IMR-90 (cell line): ENCODE measurements around the gene PROB1. TPM values are rescaled to one million over a fixed set of nuclear protein-coding genes. Genes with fewer than 3 reads are reported as not detected.

ENCODE experiments used
- ATAC-seq: fragments of 200-7000 bp; cut with Tn5 transposase; 2 replicates; pipeline ENCODE4 v1.9.1; 2020; ENCODE audit warnings: low read depth, mild to moderate bottlenecking, moderate library complexity
- BruUV-seq: library from RNA; stranded (reverse); fragments of 400-500 nt; replicated peaks from 2 replicates; lab custom pipeline; 2021; lab: Mats Ljungman, UMichigan
- CTCF ChIA-PET: fragments of 300-600 bp; formaldehyde crosslinking; extraction: SDS; loops from one replicate; lab custom pipeline; 2021; ENCODE audit warnings: antibody characterized with exemption; lab: Yijun Ruan, JAX
- POLR2A ChIA-PET: fragments of 300-600 bp; sonication (Branson Sonifier 250); formaldehyde crosslinking; loops from one replicate; lab custom pipeline; 2022; ENCODE audit warnings: antibody characterized with exemption; ENCODE audit not compliant: unreplicated experiment; lab: Charles Lee
- DNase-seq: peaks from one replicate; pipeline ENCODE4 v3.0.0; 2013
- H2AFZ ChIP-seq: replicated peaks from 2 replicates; pipeline ENCODE3; 2013; ENCODE audit warnings: low read length, mild to moderate bottlenecking; ENCODE audit not compliant: poor library complexity
- H2AK5ac ChIP-seq: 2 replicates; pipeline ENCODE4 v1.6.1; 2013; ENCODE audit warnings: low read depth, low read length, inconsistent platforms
- H2AK9ac ChIP-seq: replicated peaks from 2 replicates; pipeline ENCODE3; 2013; ENCODE audit warnings: mild to moderate bottlenecking, low read depth, low read length, moderate library complexity; ENCODE audit not compliant: poor library complexity
- H2BK120ac ChIP-seq: 2 replicates; pipeline ENCODE4 v1.6.1; 2013; ENCODE audit warnings: low read depth, low read length, inconsistent platforms
- H2BK15ac ChIP-seq: 3 replicates; pipeline ENCODE4 v1.6.1; 2013; ENCODE audit warnings: low read depth, low read length, inconsistent platforms
- H2BK20ac ChIP-seq: 2 replicates; pipeline ENCODE4 v1.6.1; 2013; ENCODE audit warnings: low read depth, mild to moderate bottlenecking, inconsistent platforms, low read length, moderate library complexity
- H2BK5ac ChIP-seq: 2 replicates; pipeline ENCODE4 v1.6.1; 2013; ENCODE audit warnings: mild to moderate bottlenecking, low read depth, low read length, inconsistent platforms; ENCODE audit not compliant: poor library complexity, severe bottlenecking
- H3K14ac ChIP-seq: replicated peaks from 2 replicates; pipeline ENCODE4 v1.6.1; 2013; ENCODE audit warnings: low read depth, low read length, inconsistent platforms
- H3K18ac ChIP-seq: 2 replicates; pipeline ENCODE4 v1.6.1; 2013; ENCODE audit warnings: low read depth, low read length, control low read depth
- H3K23ac ChIP-seq: 2 replicates; pipeline ENCODE4 v1.6.1; 2013; ENCODE audit warnings: low read depth, low read length, inconsistent platforms
- H3K27ac ChIP-seq: 2 replicates; pipeline ENCODE4 v1.5.1; 2013; ENCODE audit warnings: mild to moderate bottlenecking, control low read depth, low read length; ENCODE audit not compliant: insufficient read depth
- H3K27me3 ChIP-seq: 2 replicates; pipeline ENCODE4 v1.6.1; 2013; ENCODE audit warnings: low read length; ENCODE audit not compliant: control insufficient read depth, insufficient read depth
- H3K36me3 ChIP-seq: 2 replicates; pipeline ENCODE4 v1.6.1; 2013; ENCODE audit warnings: low read length, mixed read lengths; ENCODE audit not compliant: control insufficient read depth, insufficient read depth
- H3K4ac ChIP-seq: 2 replicates; pipeline ENCODE4 v1.6.1; 2013; ENCODE audit warnings: low read depth, low read length, inconsistent platforms
- H3K4me1 ChIP-seq: 2 replicates; pipeline ENCODE4 v1.6.1; 2013; ENCODE audit warnings: low read length, mixed read lengths; ENCODE audit not compliant: control insufficient read depth, insufficient read depth
- H3K4me2 ChIP-seq: 2 replicates; pipeline ENCODE4 v1.6.1; 2013; ENCODE audit warnings: low read depth, mild to moderate bottlenecking, control low read depth, low read length, moderate library complexity
- H3K4me3 ChIP-seq: 2 replicates; pipeline ENCODE4 v1.5.1; 2013; ENCODE audit warnings: low read depth, mild to moderate bottlenecking, control low read depth, low read length, moderate library complexity; ENCODE audit not compliant: insufficient read depth
- H3K56ac ChIP-seq: 2 replicates; pipeline ENCODE4 v1.6.1; 2013; ENCODE audit warnings: low read length, inconsistent platforms; ENCODE audit not compliant: insufficient read depth; ENCODE audit errors: extremely low read depth
- H3K79me1 ChIP-seq, 2 experiments: 2 replicates each; pipeline ENCODE4 v1.6.1; 2013; ENCODE audit warnings: low read length in 2 of 2, inconsistent platforms in 1 of 2, low read depth in 1 of 2
- H3K9ac ChIP-seq: 2 replicates; pipeline ENCODE4 v1.6.1; 2013; ENCODE audit warnings: low read depth, low read length, control low read depth
- H3K9me1 ChIP-seq: 2 replicates; pipeline ENCODE4 v1.6.1; 2013; ENCODE audit warnings: low read length, inconsistent platforms; ENCODE audit not compliant: insufficient read depth
- H3K9me3 ChIP-seq: 2 replicates; pipeline ENCODE4 v1.6.1; 2013; ENCODE audit warnings: low read length; ENCODE audit not compliant: control insufficient read depth, insufficient read depth
- H4K20me1 ChIP-seq: 2 replicates; pipeline ENCODE4 v1.6.1; 2013; ENCODE audit warnings: low read length, inconsistent platforms; ENCODE audit not compliant: insufficient read depth
- H4K5ac ChIP-seq: 2 replicates; pipeline ENCODE4 v1.6.1; 2013; ENCODE audit warnings: mild to moderate bottlenecking, low read depth, low read length, control low read depth
- H4K8ac ChIP-seq, 2 experiments: 2 replicates each; pipeline ENCODE4 v1.6.1; 2013; ENCODE audit warnings: low read depth in 2 of 2, low read length in 2 of 2, control low read depth in 1 of 2, inconsistent platforms in 1 of 2
- H4K91ac ChIP-seq: 2 replicates; pipeline ENCODE4 v1.6.1; 2013; ENCODE audit warnings: low read depth, low read length, inconsistent platforms; ENCODE audit not compliant: insufficient read depth
- CEBPB ChIP-seq: IDR thresholded peaks from 2 replicates; pipeline ENCODE4 v1.6.1; 2012; ENCODE audit warnings: low read depth, low read length, improper control_type of control experiment
- MAZ ChIP-seq: IDR thresholded peaks from 2 replicates; pipeline ENCODE4 v1.6.1; 2012; ENCODE audit warnings: low read depth, mild to moderate bottlenecking, low read length, improper control_type of control experiment, moderate library complexity, borderline replicate concordance
- NFE2L2 ChIP-seq: fragments of 150-350 bp; IDR thresholded peaks from 2 replicates; pipeline ENCODE4 v1.6.1; 2016; ENCODE audit warnings: low read depth, mild to moderate bottlenecking, low read length
- POLR2A ChIP-seq: IDR thresholded peaks from 2 replicates; pipeline ENCODE4 v1.6.1; 2012; ENCODE audit warnings: mild to moderate bottlenecking, low read depth, low read length
- SMC3 ChIP-seq: fragments of 150-350 bp; IDR thresholded peaks from 2 replicates; pipeline ENCODE4 v1.6.1; 2016; ENCODE audit warnings: low read depth, mild to moderate bottlenecking, antibody characterized with exemption, low read length, moderate library complexity
- WGBS, 2 experiments: methylation state at CpG; one replicate each; pipeline versions ENCODE4 v1.1.5 to v1.1.7; 2013; ENCODE audit warnings: missing lambda C conversion rate in 2 of 2; ENCODE audit not compliant: insufficient read length in 1 of 2; ENCODE audit errors: extremely low coverage in 2 of 2; 5-methylcytosine and 5-hydroxymethylcytosine counted together
- dilution Hi-C: fragments of 300-500 bp; cut with HindIII; formaldehyde crosslinking; loops from one replicate; pipeline ENCODE4 v1.14.3; 2018; ENCODE audit warnings: low sequenced_read_pairs; ENCODE audit not compliant: unreplicated experiment
- in situ Hi-C: fragments of 300-500 bp; cut with MboI; formaldehyde crosslinking; loops from 3 replicates; pipeline ENCODE4 v1.14.3; 2019; ENCODE audit warnings: low sequenced_read_pairs, inconsistent platforms, mixed read lengths
- intact Hi-C: fragments of 100-400 bp; cut with micrococcal nuclease; formaldehyde crosslinking; loops from 2 replicates; pipeline ENCODE4 v1.10.0; 2022
- polyA plus RNA-seq, 3 experiments: library from polyadenylated mRNA; depleted of rRNA; stranded (reverse); fragments of >200 nt; gene quantifications; 2 replicates each; pipeline ENCODE4 v1.2.3, GENCODE V29; 2012; ENCODE audit warnings: low replicate concordance in 1 of 3
- total RNA-seq: library from RNA; depleted of rRNA; stranded (reverse); fragments of >200 nt; gene quantifications from 2 replicates; pipeline ENCODE4 v1.2.3, GENCODE V29; 2012
- TF ChIP-seq, protein P1 (sequence below): conservative IDR thresholded peaks from 2 replicates; pipeline ENCODE4 v1.5.1; 2012; ENCODE audit warnings: mild to moderate bottlenecking, low read depth, low read length, improper control_type of control experiment
- TF ChIP-seq, protein P2 (sequence below): fragments of 150-350 bp; IDR thresholded peaks from 2 replicates; pipeline ENCODE4 v1.6.1; 2017; ENCODE audit warnings: mild to moderate bottlenecking, antibody characterized with exemption, low read length, low read depth

The PROB1 gene
- total and polyA plus RNA-seq, 2 of the 4 experiments (the other 2 are of a cell fraction) = under 0.01 to 0.38 TPM

DNA sequence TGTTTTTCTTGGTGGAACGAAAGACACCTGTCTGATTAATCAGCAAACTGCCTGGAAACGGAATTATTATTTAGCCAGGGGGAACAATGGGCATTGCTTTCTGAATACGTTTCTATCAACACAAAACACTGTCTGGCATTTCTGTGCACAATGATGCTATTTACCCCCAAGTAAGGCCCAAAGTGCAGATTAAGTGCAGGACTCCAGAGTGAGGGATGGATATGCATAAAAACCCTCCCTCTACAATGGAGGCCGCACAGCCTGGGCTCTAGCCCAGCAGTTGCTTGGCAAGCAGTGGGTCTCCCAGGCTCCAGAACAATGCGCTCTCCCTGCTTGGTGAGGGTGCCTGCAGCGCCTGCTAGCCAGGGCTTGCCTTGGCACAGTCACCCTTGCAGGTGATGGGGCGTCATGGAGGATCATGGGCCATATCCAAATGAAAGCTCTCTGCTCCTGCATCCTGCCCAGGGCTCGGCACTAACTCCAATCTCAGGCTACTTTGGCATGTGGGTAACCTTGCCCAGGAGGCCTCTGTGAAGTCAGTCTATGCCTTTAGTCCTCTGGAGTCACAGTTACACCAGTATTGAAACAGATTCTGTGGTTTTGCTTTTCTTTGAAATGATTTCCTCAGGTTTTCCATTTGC lies 20.4 kb upstream of the PROB1 start:
- H3K4me3 ChIP-seq = no peak overlapping the region
- no peaks in the 10 kb centered on the region for H3K9me1 ChIP-seq
- no peak overlapping the region for H2AK5ac ChIP-seq
- no peak overlapping the region for H3K23ac ChIP-seq
- no peak overlapping the region for H3K56ac ChIP-seq
- no peak overlapping the region for H2BK120ac ChIP-seq
- no peaks in the 10 kb centered on the region for H3K27me3 ChIP-seq
- DNase-seq (no peak), ATAC-seq (no peak)
- POLR2A ChIA-PET = no interaction called here
- no TSS peak for BruUV-seq
- H3K4ac ChIP-seq = no peak overlapping the region
- H4K8ac ChIP-seq = no peak overlapping the region
- no peak overlapping the region for H4K5ac ChIP-seq
- H3K14ac ChIP-seq = no peak overlapping the region
- H2AK9ac ChIP-seq = no peak overlapping the region
- 100% methylated on average over 1 of the region's 8 CpGs; no CpG with 5 or more reads in 1 of the 2 experiments for WGBS, 2 experiments
- TF ChIP-seq MAZ (no peak), POLR2A (no peak), NFE2L2 (no peak), CEBPB (no peak), SMC3 (no peak)
- TF ChIP-seq, protein P1, sequence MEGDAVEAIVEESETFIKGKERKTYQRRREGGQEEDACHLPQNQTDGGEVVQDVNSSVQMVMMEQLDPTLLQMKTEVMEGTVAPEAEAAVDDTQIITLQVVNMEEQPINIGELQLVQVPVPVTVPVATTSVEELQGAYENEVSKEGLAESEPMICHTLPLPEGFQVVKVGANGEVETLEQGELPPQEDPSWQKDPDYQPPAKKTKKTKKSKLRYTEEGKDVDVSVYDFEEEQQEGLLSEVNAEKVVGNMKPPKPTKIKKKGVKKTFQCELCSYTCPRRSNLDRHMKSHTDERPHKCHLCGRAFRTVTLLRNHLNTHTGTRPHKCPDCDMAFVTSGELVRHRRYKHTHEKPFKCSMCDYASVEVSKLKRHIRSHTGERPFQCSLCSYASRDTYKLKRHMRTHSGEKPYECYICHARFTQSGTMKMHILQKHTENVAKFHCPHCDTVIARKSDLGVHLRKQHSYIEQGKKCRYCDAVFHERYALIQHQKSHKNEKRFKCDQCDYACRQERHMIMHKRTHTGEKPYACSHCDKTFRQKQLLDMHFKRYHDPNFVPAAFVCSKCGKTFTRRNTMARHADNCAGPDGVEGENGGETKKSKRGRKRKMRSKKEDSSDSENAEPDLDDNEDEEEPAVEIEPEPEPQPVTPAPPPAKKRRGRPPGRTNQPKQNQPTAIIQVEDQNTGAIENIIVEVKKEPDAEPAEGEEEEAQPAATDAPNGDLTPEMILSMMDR = no peak
- TF ChIP-seq, protein P2, sequence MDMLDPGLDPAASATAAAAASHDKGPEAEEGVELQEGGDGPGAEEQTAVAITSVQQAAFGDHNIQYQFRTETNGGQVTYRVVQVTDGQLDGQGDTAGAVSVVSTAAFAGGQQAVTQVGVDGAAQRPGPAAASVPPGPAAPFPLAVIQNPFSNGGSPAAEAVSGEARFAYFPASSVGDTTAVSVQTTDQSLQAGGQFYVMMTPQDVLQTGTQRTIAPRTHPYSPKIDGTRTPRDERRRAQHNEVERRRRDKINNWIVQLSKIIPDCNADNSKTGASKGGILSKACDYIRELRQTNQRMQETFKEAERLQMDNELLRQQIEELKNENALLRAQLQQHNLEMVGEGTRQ = no peak
- H2BK15ac ChIP-seq = no peak overlapping the region
- dilution Hi-C loops (loop anchor here (25.0 kb wide), 1 partner anchor 97 kb away; no protein-coding TSS in a partner anchor), intact Hi-C loops (no loop called here), in situ Hi-C loops (no loop called here)
- H2BK20ac ChIP-seq = no peak overlapping the region
- no peaks in the 10 kb centered on the region for H3K79me1 ChIP-seq
- H3K36me3 ChIP-seq = peaks cover 21% of the 10 kb centered on the region
- no peaks in the 10 kb centered on the region for H4K20me1 ChIP-seq
- H2BK5ac ChIP-seq = no peak overlapping the region
- CTCF ChIA-PET = no interaction called here
- H3K27ac ChIP-seq = no peak overlapping the region
- H2AFZ ChIP-seq = no peak overlapping the region
- H3K18ac ChIP-seq = no peak overlapping the region
- H3K9ac ChIP-seq = no peak overlapping the region
- H3K4me1 ChIP-seq = peaks cover 7% of the 10 kb centered on the region; the same call in 1 of the 2 replicates
- H3K9me3 ChIP-seq = no peaks in the 10 kb centered on the region
- H3K4me2 ChIP-seq = no peak overlapping the region
- no peak overlapping the region for H4K91ac ChIP-seq
